Measurements from ENCODE around the gene MRTFB. TPM values are rescaled to one million over a fixed set of nuclear protein-coding genes. Genes with fewer than 3 reads are reported as not detected.

MRTFB gene
- polyA plus RNA-seq, 3 donors, result 31.9 to 38.4 (median 35.7) TPM

DNA sequence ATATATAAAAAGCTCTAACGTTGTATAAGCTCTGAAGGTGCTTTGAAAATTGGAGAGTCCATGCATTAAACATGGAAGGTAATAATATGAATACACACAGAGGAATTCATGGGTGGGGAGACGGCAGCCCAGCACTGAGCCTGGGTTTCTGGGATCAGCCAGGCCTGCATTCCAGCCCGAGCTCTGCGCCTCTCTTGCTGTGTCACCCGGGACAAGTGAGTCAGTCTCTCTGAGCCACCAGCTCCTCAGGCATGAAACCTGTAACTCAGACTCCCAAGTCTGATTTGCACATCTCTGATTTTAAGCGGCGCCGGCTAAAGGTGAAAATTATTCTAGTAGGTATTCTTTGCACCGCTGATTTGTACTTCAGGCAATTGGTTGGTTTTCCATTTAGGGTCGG is 238.8 kb downstream of the MRTFB start:
- DNase-seq (ENCODE audit: extremely low read depth in 1 of 11, low read depth in 9 of 11, low spot score in 4 of 11), result no peak

- no peak for DNase-seq (ENCODE audit: extremely low read depth in 1 of 11, low read depth in 9 of 11, low spot score in 4 of 11)
Measured at GRCh38 chr16:14310519-14310991, 239.4 kb downstream of the MRTFB start.

DNA sequence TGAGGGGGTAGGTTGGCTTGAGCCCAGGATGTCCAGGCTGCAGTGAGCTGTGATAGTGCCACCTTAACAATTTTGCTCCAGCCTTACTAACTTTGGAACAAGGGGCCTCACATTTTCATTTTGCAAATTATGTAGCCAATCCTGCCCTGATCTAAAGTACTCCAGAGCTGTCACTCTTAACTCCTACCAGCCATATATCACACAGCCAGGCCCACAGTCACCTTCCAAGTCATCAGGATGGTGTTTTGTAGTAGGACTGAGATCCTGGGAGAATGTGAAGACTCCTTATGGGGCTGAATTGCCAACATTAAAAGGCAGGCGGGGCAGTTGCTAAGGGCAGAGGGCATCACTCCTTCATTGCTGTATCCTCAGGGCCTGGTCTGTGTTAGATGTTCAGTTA is 243.0 kb downstream of the MRTFB start:
- DNase-seq (ENCODE audit: extremely low read depth in 1 of 11, low read depth in 9 of 11, low spot score in 4 of 11), result no peak

DNA sequence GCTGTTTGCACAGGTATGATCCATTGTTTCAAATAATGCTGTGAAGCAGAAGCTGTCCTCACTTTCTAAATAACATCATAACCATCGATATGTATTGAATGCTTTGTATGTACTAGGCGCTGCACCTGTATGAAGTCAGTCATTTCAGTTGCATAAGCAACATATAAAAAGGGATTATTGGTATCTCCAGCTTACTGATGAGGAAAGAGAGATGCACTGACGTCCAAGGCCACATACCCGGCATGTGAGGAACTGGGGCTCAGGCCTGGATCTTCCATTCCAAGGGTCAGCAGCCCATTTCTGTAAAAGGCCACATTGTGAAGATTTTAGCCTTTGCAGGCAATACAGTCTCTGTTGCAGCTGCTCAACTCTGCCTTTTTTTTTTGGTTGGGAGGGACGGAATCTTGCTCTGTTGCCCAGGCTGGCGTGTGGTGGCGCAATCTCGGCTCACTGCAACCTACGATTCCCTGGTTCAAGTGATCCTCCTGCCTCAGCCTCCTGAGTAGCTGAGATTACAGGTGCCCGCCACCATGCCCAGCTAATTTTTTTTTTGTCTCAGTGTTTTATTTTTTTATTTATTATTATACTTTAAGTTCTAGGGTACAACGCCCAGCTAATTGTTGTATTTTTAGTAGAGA is 244.7 kb downstream of the MRTFB start:
- no peak for DNase-seq (ENCODE audit: extremely low read depth in 1 of 11, low read depth in 9 of 11, low spot score in 4 of 11)

Other genes starting within 250 kb of the MRTFB start
- 10 to 100 TPM; 15.7 to 18.2 (median 17.9) TPM for gene ERCC4, start 151.2 kb upstream of the MRTFB start, polyA plus RNA-seq (ENCODE audit: insufficient read length in 3 of 3)